Measurements from ENCODE around the gene NRBF2. TPM values are rescaled to one million over a fixed set of nuclear protein-coding genes. Genes with fewer than 3 reads are reported as not detected.
A peak's percentile ranks its signal among the peaks of the same experiment; 100 is the strongest.
"Not testable (repeated sequence)": the region's sequence is repeated elsewhere in the genome, so short reads cannot be mapped to it uniquely, and the experiment has no call there.

NRBF2 gene
- 10 to 100 TPM; 10.2 to 29.2 (median 13.3) TPM for total RNA-seq

DNA sequence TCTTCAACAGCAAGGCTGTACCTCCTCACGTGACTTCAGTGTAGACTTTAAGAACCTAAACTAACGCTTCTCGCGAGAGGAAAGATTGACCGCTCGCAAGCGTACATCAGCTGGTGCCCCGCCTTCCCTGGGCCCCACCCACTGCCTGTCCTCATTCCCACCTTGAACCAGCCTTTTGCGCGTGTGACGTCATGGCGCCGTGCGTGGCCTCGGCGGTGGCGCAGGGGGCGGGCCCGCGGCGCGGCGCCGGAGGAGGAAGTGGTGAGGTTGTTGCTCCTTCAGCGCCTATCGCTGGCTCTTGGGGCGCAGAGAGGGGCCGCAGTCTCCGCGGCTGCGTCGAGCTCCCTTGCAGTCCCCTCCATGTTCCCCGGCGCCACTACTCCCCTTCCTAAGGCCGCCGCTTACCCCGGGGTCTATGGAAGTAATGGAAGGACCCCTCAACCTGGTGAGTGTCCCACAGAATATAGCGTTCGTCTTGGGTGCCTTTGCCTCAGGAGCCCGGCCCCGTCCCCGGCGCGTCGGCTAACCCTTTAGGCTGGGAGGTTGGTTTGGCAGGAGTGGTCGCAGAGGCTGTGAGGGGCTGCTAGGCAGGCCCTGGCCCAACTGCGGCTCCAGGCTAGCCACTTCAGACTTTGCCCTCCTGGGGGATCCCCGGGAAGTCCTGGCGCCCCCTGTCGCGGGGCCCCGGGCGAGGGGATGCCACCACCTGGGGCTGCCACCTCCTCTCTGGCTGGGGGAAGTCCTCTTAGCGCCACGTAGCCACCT is at the start of gene NRBF2:
Gene NRBF2, plus strand, starts transcription at position 273 of the 765 bp plus-strand sequence. Its CDS starts 143 bp downstream, at position 416.
- peak; percentile 90 to 95 for ATAC-seq
- Histone ChIP-seq H3K36me3 (no peaks in the 10 kb centered on the region), H3K27me3 (no peaks in the 10 kb centered on the region), H3K4me1 (peaks cover 33 to 36% of the 10 kb centered on the region in 2 donors), H3K27ac (peak within 1 kb of the TSS; percentile 90 to 96 (median 96)), H3K9me3 (no peaks in the 10 kb centered on the region), H3K4me3 (peak within 1 kb of the TSS; percentile 64 to 94 (median 84))
- DNase-seq = peak; percentile 94 to 98
- intact Hi-C loops (cut with DNase I; ENCODE audit: low total_unique reads) (loop anchor here (1.0 to 10.0 kb wide), 2 partner anchors 19 to 1968 kb away; no protein-coding TSS in a partner anchor), in situ Hi-C loops (cut with MboI; ENCODE audit: low sequenced_read_pairs in 4 of 4) (loop anchor here in 1 of 4 donors (25.0 kb wide), 1 partner anchor 321 kb away; the partner anchor contains the start of genes ADO and EGR2)
- TF ChIP-seq CTCF (IDR thresholded peaks at IDR 0.05 in 4 of 5, conservative IDR thresholded peaks at IDR 0.05 in 1 of 5) (peak in 2 of 5 experiments; percentile 19 to 31), POLR2A (IDR thresholded peaks at IDR 0.05) (peak; percentile 97 to 99)

DNA sequence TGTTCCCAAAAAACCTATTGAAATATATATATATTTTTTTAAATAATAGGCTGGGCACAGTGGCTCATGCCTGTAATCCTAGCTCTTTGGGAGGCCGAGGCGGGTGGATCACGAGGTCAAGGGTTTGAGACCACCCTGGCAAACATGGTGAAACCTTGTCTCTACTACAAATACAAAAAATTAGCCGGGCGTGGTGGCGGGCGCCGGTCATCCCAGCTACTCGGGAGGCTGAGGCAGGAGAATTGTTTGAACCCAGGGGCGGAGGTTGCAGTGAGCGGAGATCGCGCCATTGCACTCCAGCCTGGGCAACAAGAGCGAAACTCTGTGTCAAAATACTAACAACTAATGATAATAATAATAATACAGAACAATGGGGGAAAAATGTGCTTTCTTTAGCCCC is 49.7 kb upstream of the NRBF2 start:
- H3K4me1 ChIP-seq, H3K27ac ChIP-seq, H3K27me3 ChIP-seq, DNase-seq, ATAC-seq, H3K4me3 ChIP-seq, H3K36me3 ChIP-seq, H3K9me3 ChIP-seq: not testable (repeated sequence)
- intact Hi-C loops (cut with DNase I; ENCODE audit: low total_unique reads) (loop anchor here (5.0 kb wide), 1 partner anchor 74 kb away; no protein-coding TSS in a partner anchor), in situ Hi-C loops (cut with MboI; ENCODE audit: low sequenced_read_pairs in 4 of 4) (loop anchor here in 3 of 4 donors (10.0 to 25.0 kb wide), 4 partner anchors 71 to 646 kb away; no protein-coding TSS in a partner anchor)

DNA sequence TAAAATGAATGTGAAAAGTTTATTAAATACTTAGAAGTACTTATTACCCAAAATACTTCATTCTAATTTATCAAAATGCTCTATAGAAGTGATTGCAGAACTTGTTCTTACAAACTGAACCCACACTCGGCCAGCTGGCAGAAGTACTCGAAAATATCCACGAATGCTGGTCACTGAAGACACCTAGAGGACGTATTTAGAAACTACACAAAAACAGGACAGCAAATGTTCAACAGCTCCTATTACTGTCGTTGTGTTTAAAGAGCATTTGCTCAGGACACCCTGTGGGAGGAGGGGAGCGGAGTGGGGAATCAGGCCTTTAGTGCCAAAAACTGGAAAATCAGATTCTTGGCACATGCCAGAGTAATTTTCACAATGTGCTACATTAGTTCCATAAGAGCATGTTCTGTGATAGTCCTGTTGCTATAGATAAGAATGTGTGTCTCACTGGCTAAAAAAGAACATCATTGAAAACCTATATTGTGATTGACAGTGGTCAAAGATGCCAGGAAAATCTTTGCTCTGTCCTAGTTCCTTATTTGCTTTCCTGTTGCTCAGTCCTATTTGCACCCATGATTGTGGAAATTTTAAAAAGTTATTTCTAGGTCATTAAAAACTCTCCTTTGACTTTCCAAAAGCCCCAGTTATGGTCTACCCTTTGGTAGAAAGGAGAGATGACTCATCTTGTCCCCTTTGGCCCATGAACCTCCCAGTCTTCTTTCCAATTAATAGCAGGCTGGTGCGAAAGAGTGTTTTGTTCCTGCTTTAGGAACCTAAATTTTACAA is 49.0 kb upstream of the NRBF2 start:
- DNase-seq (peak; percentile 52 to 64), ATAC-seq (peak; percentile 98 to 99)
- Histone ChIP-seq H3K27me3 (no peaks in the 10 kb centered on the region), H3K9me3 (no peaks in the 10 kb centered on the region), H3K4me1 (no peaks in the 10 kb centered on the region), H3K27ac (no peak overlapping the region), H3K36me3 (no peaks in the 10 kb centered on the region), H3K4me3 (no peak overlapping the region)
- TF ChIP-seq POLR2A (IDR thresholded peaks at IDR 0.05) (no peak), CTCF (IDR thresholded peaks at IDR 0.05 in 4 of 5, conservative IDR thresholded peaks at IDR 0.05 in 1 of 5) (peak; percentile 56 to 72 (median 62))
- intact Hi-C loops (cut with DNase I; ENCODE audit: low total_unique reads) (loop anchor here (1.0 to 5.0 kb wide), 4 partner anchors 73 to 490 kb away; no protein-coding TSS in a partner anchor), in situ Hi-C loops (cut with MboI; ENCODE audit: low sequenced_read_pairs in 4 of 4) (loop anchor here in 3 of 4 donors (10.0 to 25.0 kb wide), 4 partner anchors 71 to 647 kb away; no protein-coding TSS in a partner anchor)

DNA sequence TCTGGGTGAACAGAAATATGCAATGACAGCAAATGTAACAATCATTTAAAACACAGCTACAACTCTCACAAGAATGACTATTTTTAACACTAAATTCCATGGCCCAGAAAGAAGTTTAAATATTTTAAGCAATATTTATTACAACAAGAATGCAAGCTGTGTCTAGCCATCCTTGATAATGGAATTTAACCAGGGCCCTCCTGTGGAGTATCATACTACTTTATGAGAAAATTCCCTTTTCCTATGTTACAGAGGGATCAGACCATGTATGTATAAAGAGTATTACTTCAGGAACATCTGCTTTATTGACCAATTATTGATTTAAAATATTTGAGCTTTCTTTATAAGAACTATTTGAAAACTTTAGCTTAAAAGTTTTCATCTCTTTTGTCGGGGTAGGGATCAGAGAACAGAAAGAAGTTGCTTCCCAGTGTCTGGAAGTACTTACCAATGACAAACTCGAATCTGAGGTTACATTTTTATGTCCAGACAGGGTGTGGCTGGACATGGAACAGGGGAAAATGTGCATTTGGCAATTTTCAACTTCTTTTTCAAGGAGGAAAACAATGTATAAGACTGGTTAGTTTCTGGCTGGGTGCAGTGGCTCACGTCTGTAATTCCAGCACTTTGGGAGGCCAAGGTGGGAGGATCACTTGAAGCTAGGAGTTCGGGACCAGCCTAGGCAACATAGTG is 48.3 kb upstream of the NRBF2 start:
- H3K27ac ChIP-seq = no peak overlapping the region
- no peak overlapping the region for H3K4me3 ChIP-seq
- intact Hi-C loops (cut with DNase I; ENCODE audit: low total_unique reads) = loop anchor here (1.0 to 5.0 kb wide), 5 partner anchors 72 to 491 kb away; no protein-coding TSS in a partner anchor
- TF ChIP-seq CTCF (IDR thresholded peaks at IDR 0.05 in 4 of 5, conservative IDR thresholded peaks at IDR 0.05 in 1 of 5) = no peak
- no peak for TF ChIP-seq POLR2A (IDR thresholded peaks at IDR 0.05)
- no peaks in the 10 kb centered on the region for H3K27me3 ChIP-seq
- in situ Hi-C loops (cut with MboI; ENCODE audit: low sequenced_read_pairs in 4 of 4) = loop anchor here in 3 of 4 donors (10.0 to 25.0 kb wide), 4 partner anchors 70 to 648 kb away; no protein-coding TSS in a partner anchor
- H3K4me1 ChIP-seq = no peaks in the 10 kb centered on the region
- no peaks in the 10 kb centered on the region for H3K9me3 ChIP-seq
- no peak for ATAC-seq
- no peaks in the 10 kb centered on the region for H3K36me3 ChIP-seq
- no peak for DNase-seq
